SK-N-MC (cell line): ENCODE measurements around the gene GABRA4.

Experiments
- EZH2 ChIP-seq: fragments of 200-600 bp; sonication (generic); IDR thresholded peaks from one replicate; pipeline ENCODE4 v1.6.1; 2017; ENCODE audit warnings: antibody characterized with exemption
- FOXP2 ChIP-seq: optimal IDR thresholded peaks from 2 replicates; pipeline ENCODE3; 2011; ENCODE audit warnings: mild to moderate bottlenecking, moderate library complexity; ENCODE audit not compliant: insufficient read depth; ENCODE audit errors: extremely low read length, control extremely low read depth
- POLR2AphosphoS5 ChIP-seq: IDR thresholded peaks from 2 replicates; pipeline ENCODE4 v1.6.1; 2012; ENCODE audit warnings: mild to moderate bottlenecking, low read depth, low read length, borderline replicate concordance

DNA sequence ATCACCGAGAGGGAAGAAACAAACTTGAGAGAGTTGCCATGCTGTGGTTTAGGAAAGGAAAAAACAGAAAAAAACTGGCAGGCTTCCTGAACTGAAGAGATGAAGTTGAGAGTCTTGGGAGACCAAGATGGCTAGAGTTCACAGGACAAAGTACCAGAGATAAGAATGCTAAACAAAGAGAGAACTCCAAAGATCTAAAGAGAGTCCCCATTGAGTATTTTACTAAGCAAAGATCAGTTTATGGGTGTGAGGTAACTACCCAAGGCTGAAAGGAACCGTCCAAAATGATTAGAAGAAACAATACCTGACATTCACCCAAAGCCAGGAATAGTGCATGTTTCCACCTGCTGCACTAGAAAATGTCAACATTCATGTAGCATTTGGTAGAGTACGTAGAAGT lies 62.5 kb downstream of the GABRA4 start:
- TF ChIP-seq EZH2, result no peak
- TF ChIP-seq POLR2AphosphoS5, result no peak
- TF ChIP-seq FOXP2, result no peak
